Activated naive CD4-positive, alpha-beta T cell treated with anti-CD3 and anti-CD28 coated beads for 36 hours (primary cell): Measurements from ENCODE around the gene ENO1. TPM values are rescaled to one million over a fixed set of nuclear protein-coding genes. Genes with fewer than 3 reads are reported as not detected.
"Not testable (repeated sequence)": the region's sequence is repeated elsewhere in the genome, so short reads cannot be mapped to it uniquely, and the experiment has no call there.

Experiments used
- CTCF ChIA-PET: fragments of 350-600 bp; sonication (Branson Sonifier 250); formaldehyde crosslinking; loops from one replicate; lab custom pipeline; 2021; ENCODE audit warnings: antibody characterized with exemption; lab: Charles Lee
- DNase-seq: peaks from one replicate; pipeline ENCODE4 v3.0.0-alpha.2; 2020
- H3K27ac Mint-ChIP-seq: one replicate; pipeline ENCODE4 v1.8.0; 2021; ENCODE audit warnings: mild to moderate bottlenecking, mixed read lengths
- H3K27me3 Mint-ChIP-seq: one replicate; pipeline ENCODE4 v1.8.0; 2021; ENCODE audit warnings: low read depth, mixed read lengths
- H3K36me3 Mint-ChIP-seq: one replicate; pipeline ENCODE4 v1.8.0; 2021; ENCODE audit warnings: low read depth, mixed read lengths
- H3K4me1 Mint-ChIP-seq: one replicate; pipeline ENCODE4 v1.8.0; 2021; ENCODE audit warnings: low read depth, mixed read lengths
- H3K4me3 Mint-ChIP-seq: one replicate; pipeline ENCODE4 v1.8.0; 2021; ENCODE audit warnings: mild to moderate bottlenecking, moderate library complexity, mixed read lengths
- H3K9me3 Mint-ChIP-seq: one replicate; pipeline ENCODE4 v1.8.0; 2021; ENCODE audit warnings: mixed read lengths
- intact Hi-C: fragments of 100-400 bp; cut with micrococcal nuclease; formaldehyde crosslinking; loops from one replicate; pipeline ENCODE4 v1.15.1; 2023
- total RNA-seq, 2 experiments: library from RNA; stranded (reverse); gene quantifications; one replicate each; pipeline ENCODE4 v1.2.3, GENCODE V29; 2021

The ENO1 gene
- total RNA-seq, 2 experiments from 2014 or later, result 2,952 to 3,004 TPM

DNA sequence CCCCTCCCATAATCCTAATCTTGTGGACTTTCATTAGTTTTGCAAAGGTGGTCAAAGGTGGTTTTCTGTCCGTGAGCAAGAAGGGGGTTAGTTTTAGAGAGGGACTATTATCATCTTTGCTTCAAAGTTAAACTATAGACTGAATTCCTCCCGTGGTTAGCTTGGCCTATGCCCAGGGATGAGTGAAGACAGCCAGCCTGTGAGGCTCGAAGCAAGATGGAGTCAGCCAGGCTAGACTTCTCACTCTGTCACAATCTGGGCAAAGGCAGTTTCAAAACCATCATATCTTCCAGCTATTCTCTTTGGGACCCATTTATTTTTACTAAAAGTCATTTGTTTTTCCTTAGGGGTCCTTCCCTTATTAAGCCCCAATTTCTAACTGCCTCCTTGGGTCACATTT lies 12.9 kb upstream of the ENO1 start:
- H3K4me1 Mint-ChIP-seq, result peaks cover 7% of the 10 kb centered on the region
- CTCF ChIA-PET, result interaction anchor here (0.6 to 1.6 kb wide), 3 partner anchors 9 to 13 kb away, joined by 3 to 4 read pairs (median 3); partner anchors contain the start of gene ENO1
- no peak overlapping the region for H3K4me3 Mint-ChIP-seq
- H3K36me3 Mint-ChIP-seq, result no peaks in the 10 kb centered on the region
- no peaks in the 10 kb centered on the region for H3K27me3 Mint-ChIP-seq
- H3K9me3 Mint-ChIP-seq, result no peaks in the 10 kb centered on the region
- no peak for DNase-seq
- H3K27ac Mint-ChIP-seq, result no peak overlapping the region
- intact Hi-C loops, result no loop called here

DNA sequence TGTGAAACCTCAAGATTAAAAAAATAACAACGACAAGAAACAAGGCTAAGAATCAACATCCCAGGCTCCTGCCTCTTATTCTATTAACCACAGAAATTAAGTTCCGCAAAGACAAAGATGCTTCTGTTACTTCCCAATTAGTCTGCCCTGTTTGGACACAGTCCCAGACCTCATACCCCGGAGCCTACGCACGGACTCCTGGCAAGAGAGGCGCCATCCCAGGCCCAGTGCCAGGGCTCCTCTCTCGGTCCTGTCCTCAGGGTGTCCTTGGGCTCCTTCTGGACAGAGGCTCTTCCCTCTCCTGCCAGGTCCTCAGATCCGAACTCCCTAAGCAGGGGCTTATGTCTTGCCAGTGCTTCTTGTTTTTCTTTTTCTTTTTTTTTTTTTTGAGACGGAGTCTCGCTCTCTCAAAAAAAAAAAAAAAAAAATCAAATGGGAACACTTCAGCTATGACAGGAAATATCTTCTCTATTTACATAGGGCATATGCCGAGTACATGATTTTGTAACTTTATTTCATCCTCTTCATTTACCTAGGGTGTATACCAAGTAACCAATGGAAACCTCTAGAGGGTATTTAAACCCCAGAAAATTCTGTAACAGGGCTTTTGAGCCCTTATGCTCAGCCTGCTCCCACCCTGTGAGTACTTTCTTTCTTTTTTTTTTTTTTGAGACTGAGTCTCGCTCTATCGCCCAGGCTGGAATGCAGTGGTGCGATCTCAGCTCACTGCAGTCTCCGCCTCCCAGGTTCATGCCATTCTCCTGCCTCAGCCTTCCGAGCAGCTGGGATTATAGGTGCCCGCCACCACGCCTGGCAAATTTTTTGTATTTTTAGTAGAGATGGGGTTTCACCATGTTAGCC lies 11.7 kb upstream of the ENO1 start:
- Mint-ChIP-seq H3K4me1 (peaks cover 7% of the 10 kb centered on the region), H3K27ac (no peak overlapping the region), H3K36me3 (no peaks in the 10 kb centered on the region), H3K27me3 (no peaks in the 10 kb centered on the region), H3K4me3 (no peak overlapping the region), H3K9me3 (no peaks in the 10 kb centered on the region)
- no peak for DNase-seq
- CTCF ChIA-PET, result no interaction called here
- intact Hi-C loops, result no loop called here

DNA sequence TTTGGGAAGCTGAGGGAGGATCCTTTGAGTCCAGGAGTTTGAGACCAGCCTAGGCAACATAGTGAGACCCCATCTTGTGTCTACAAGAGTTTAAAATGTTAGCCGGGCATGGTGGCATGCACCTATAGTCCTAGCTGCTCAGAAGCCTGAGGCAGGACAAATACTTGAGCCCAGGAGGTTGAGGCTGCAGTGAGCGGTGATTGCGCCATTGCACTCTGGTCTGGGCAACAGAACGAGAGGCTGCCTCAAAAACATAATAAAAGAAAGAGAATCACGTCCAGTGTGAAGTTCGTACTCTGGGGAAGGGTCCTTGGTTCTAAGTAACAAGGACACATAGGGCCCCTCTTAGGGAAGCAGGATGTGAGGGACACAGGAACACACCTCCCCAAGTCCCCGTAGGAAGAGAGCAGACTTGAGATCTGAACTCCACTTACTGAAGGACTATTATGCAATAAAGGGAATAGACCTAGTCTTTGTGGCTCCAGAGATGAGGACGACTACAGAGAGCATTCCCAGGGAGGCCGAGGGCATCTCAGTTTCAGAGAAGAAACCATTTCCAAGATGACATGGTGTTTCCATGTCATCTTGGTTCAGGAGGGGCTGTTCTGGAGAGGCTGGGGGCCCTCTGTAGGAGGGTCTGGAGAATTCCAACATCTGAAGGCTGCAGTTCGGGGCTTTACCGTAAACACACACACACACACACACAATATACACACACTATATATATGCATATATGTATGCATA lies 10.8 kb upstream of the ENO1 start:
- peaks cover 5% of the 10 kb centered on the region for H3K4me1 Mint-ChIP-seq
- H3K9me3 Mint-ChIP-seq, result no peaks in the 10 kb centered on the region
- no peaks in the 10 kb centered on the region for H3K27me3 Mint-ChIP-seq
- CTCF ChIA-PET, result no interaction called here
- intact Hi-C loops, result no loop called here
- H3K4me3 Mint-ChIP-seq, result no peak overlapping the region
- DNase-seq, result no peak
- no peaks in the 10 kb centered on the region for H3K36me3 Mint-ChIP-seq
- no peak overlapping the region for H3K27ac Mint-ChIP-seq

DNA sequence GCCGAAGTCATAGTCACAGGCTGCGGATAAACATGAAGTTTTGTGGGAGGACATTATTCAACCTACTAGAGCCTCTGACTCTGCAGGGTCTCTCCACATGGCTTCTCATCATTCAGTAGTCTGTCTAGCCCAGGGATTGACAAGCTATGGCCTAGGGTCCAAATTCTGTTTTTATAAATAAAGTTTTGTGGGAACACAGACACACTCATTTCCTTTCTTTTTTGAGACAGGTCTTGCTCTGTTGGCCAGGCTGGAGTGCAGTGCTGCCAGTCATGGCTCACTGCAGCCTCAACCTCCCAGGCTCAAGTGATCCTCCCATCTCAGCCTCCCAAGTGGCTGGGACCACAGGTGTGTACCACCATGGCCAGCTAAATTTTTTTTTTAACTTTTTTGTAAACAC lies 8.1 kb upstream of the ENO1 start:
- H3K36me3 Mint-ChIP-seq, result no peaks in the 10 kb centered on the region

DNA sequence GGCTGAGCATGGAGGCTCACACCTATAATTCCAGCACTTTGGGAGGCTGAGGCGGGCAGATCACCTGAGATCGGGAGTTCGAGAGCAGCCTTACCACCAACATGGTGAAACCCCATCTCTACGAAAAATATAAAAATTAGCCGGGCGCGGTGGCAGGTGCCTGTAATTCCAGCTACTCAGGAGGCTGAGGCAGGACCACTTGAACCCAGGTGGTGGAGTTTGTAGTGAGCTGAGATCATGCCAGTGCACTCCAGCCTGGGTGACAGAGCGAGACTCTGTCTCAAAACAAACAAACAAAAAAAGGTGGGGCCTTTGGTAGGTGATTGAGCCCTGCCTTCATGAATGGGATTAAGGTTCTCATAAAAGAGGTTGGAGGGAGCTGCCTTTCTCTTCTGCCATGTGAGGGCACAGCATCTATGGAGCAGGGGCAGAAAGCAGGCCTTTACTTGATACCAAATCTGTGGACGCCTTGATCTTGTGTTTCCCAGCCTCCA lies 7.6 kb upstream of the ENO1 start:
- intact Hi-C loops, CTCF ChIA-PET, H3K27ac Mint-ChIP-seq, H3K4me3 Mint-ChIP-seq, H3K36me3 Mint-ChIP-seq, H3K4me1 Mint-ChIP-seq, DNase-seq, H3K9me3 Mint-ChIP-seq, H3K27me3 Mint-ChIP-seq: not testable (repeated sequence)

More for the DNA sequence above, 8.1 kb upstream of the ENO1 start:
- Mint-ChIP-seq H3K4me1 (no peaks in the 10 kb centered on the region), H3K9me3 (no peaks in the 10 kb centered on the region), H3K4me3 (no peak overlapping the region), H3K27me3 (no peaks in the 10 kb centered on the region), H3K27ac (no peak overlapping the region)
- CTCF ChIA-PET, result no interaction called here
- intact Hi-C loops, result no loop called here
- DNase-seq, result no peak

DNA sequence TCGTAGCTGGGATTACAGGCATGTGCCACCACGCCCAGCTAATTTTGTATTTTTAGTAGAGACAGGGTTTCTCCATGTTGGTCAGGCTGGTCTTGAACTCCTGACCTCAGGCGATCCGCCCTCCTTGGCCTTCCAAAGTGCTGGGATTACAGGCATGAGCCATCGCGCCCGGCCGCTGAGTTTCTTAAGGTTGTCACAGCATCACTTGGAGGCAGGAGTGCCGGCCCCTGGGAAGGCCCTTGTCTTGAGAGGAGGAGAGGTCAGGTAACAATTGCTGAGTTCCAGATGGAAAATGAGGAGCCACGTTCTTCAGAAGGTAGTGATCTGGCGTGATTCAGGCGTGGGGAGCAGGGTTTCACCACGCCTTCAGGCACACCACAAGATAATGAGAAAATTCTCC lies 5.6 kb upstream of the ENO1 start:
- peaks cover 12% of the 10 kb centered on the region for H3K4me1 Mint-ChIP-seq
- DNase-seq, H3K27ac Mint-ChIP-seq, intact Hi-C loops, H3K36me3 Mint-ChIP-seq, H3K27me3 Mint-ChIP-seq, H3K4me3 Mint-ChIP-seq, H3K9me3 Mint-ChIP-seq: not testable (repeated sequence)
- CTCF ChIA-PET, result interaction anchor here (0.9 kb wide), 1 partner anchor 34 kb away, joined by 3 read pairs; no protein-coding TSS in a partner anchor

DNA sequence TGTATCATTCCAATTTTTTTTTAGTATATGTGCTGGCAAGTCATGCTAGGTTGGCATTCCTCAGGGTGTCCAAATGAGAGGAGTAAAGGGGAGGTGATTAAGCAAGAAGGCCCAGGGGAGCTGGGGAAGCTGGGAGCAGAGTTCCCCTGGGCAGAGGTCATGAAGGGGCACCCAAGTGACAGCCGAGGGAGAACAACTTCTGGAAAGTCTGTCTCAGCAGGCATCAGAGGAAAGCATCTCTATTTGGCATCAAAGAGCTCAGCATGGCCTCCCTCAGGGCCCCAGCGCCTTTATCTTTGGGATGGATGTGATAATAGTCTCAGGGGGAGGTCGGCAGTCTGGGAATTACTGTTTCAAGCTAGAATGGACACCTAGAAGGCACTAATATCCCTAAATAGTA lies 5.0 kb upstream of the ENO1 start:
- CTCF ChIA-PET, result interaction anchor here (0.9 kb wide), 1 partner anchor 35 kb away, joined by 3 read pairs; no protein-coding TSS in a partner anchor
- intact Hi-C loops, result no loop called here
- Mint-ChIP-seq H3K9me3 (no peaks in the 10 kb centered on the region), H3K27ac (no peak overlapping the region), H3K36me3 (peaks cover 7% of the 10 kb centered on the region), H3K27me3 (no peaks in the 10 kb centered on the region), H3K4me1 (peaks cover 12% of the 10 kb centered on the region), H3K4me3 (no peak overlapping the region)
- DNase-seq, result no peak

DNA sequence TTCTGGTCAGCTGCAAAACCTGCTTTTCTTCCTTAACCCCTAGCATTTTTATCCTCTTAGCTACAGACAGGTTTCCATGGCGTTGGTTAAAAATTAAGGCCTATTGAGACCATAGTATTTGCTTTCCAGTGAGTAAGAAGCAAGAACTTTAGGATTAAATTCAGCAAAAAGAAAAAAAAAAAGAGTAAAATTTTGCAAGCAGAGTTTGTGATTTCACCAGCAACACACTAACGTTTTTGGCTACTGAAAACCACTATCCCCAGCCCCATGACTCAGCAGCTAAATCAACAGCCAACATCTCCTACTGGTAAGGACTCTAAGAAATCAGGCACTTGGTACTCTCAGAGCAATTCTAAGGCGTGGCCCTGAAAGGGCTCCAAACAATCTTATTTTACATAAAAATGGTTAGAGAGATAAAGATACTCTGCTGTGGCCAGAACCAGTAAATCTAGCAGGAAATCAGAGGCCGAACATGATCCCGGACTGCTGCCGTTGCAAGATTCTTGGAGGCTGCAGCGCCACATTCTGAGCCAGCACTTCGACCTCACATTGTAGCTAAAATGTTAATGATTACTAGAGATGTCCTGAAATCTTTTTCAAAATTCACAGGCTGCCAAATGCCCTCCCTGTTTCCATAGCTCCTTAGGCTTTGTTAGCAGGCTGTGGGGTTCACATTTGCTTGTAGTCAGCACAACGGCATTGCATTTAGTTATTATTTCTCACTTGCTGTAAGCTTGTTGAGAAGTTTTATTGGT lies 1.6 kb upstream of the ENO1 start:
- H3K27me3 Mint-ChIP-seq, result no peaks in the 10 kb centered on the region
- H3K4me3 Mint-ChIP-seq, result peak overlapping the region; percentile 85
- no peaks in the 10 kb centered on the region for H3K9me3 Mint-ChIP-seq
- DNase-seq, result peak; percentile 72
- H3K36me3 Mint-ChIP-seq, result peaks cover 38% of the 10 kb centered on the region
- intact Hi-C loops, result loop anchor here (2.0 to 10.0 kb wide), 5 partner anchors 21 to 775 kb away; partner anchors contain the start of gene PIK3CD
- H3K27ac Mint-ChIP-seq, result peak overlapping the region; percentile 99
- CTCF ChIA-PET, result interaction anchor here (0.6 to 2.4 kb wide), 10 partner anchors 12 to 125 kb away, joined by 3 to 10 read pairs (median 3); no protein-coding TSS in a partner anchor
- H3K4me1 Mint-ChIP-seq, result peaks cover 17% of the 10 kb centered on the region

DNA sequence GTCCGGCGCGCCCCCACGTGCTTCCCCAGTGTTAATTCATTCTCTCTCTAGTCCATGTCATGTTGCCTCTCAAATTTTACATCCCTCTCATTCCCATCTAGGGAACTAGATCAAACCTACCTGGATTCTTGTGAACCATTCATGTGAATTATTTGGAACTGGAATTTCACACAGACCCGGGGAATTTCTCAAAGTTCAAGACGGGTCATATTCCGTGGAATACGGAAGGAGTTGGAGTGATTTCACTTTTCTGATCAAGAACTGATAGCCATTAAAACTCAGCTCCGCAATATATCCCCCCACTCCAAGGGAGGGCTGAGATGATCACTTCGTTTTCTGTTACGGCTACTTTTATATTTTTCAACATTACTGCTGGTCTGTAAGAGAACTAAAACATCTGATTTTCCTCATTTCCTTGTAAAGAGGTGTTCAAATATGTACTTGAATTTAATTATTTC lies 1.0 kb upstream of the ENO1 start:
- Mint-ChIP-seq H3K27me3 (no peaks in the 10 kb centered on the region), H3K9me3 (no peaks in the 10 kb centered on the region), H3K4me1 (peaks cover 23% of the 10 kb centered on the region), H3K27ac (peak overlapping the region; percentile 99), H3K36me3 (peaks cover 44% of the 10 kb centered on the region), H3K4me3 (peak overlapping the region; percentile 85)
- CTCF ChIA-PET, result interaction anchor here (0.6 to 2.4 kb wide), 5 partner anchors 12 to 108 kb away, joined by 3 to 10 read pairs (median 3); no protein-coding TSS in a partner anchor
- intact Hi-C loops, result loop anchor here (2.0 to 10.0 kb wide), 5 partner anchors 21 to 775 kb away; partner anchors contain the start of gene PIK3CD
- DNase-seq, result no peak

DNA sequence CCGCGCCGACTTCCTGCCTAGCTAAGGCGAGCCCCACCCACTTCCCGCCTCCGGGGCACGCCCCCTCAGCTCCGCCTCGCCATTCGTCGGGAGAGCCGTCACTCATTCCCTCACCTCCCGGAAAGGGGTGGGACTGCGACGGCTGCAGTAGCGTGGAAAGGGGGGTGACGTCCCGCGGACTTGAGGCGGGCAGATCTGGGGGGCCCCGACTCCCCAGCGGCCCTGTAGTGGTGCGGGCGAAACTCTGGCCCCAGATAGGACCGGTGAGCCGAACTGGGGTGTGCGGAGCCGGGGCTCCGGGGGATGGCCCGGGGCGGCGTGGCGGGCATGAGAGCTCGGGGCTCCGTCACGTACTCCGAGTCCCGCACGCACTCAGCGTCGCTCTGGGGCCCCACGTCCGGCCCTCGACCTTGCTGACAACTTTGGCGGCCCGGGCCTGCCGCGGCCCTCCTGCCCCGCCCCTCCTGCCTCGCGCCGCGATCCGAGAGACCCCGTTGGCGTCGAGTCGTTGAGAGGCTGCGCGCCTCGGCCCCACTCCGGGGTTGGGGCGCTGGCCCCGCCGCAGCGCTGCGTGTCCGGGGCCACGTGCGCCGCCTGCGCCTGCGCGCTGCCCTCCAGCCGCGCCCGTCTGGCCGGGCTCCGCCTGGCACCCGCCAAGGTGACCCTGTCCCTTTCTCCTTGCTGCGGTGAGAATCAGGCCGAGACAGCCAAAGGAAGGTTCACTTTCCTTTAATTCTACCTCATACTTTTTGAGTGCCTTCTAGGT lies 395 bp upstream of the ENO1 start:
- peaks cover 27% of the 10 kb centered on the region for H3K4me1 Mint-ChIP-seq
- H3K27me3 Mint-ChIP-seq, result no peaks in the 10 kb centered on the region
- intact Hi-C loops, result loop anchor here (1.0 to 10.0 kb wide), 9 partner anchors 12 to 776 kb away; partner anchors contain the start of genes GPR157 and PIK3CD
- CTCF ChIA-PET, result interaction anchor here (0.7 to 2.4 kb wide), 3 partner anchors 12 to 232 kb away, joined by 3 to 10 read pairs (median 3); no protein-coding TSS in a partner anchor
- peak; percentile 99 for DNase-seq
- peak overlapping the region; percentile 97 for H3K4me3 Mint-ChIP-seq
- no peaks in the 10 kb centered on the region for H3K9me3 Mint-ChIP-seq
- peak overlapping the region; percentile 99 for H3K27ac Mint-ChIP-seq
- peaks cover 50% of the 10 kb centered on the region for H3K36me3 Mint-ChIP-seq

DNA sequence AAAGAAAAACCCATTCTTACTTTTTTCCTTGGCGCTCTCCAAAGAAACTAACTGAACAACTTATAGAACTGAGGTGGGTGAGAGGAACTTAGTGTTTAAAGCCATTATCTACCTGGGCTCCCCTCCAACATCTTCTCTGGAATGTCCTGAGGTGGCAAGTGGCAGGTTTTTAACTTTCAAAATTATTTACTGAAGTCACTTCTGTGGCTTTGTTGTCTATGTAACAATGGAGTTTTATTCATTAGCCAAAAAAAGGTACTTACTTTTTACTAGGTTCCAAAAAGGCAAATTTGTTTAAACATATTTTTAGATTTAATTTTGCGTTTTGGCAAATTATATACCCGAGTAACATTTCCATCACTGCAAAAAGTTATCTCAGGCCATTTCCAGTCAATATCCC lies 2.4 kb downstream of the ENO1 start:
- Mint-ChIP-seq H3K4me1 (peaks cover 55% of the 10 kb centered on the region), H3K27me3 (no peaks in the 10 kb centered on the region), H3K4me3 (peak overlapping the region; percentile 97), H3K27ac (peak overlapping the region; percentile 99), H3K9me3 (no peaks in the 10 kb centered on the region), H3K36me3 (peaks cover 78% of the 10 kb centered on the region)
- DNase-seq, result no peak
- intact Hi-C loops, result loop anchor here (5.0 to 10.0 kb wide), 3 partner anchors 454 to 779 kb away; partner anchors contain the start of gene PIK3CD
- CTCF ChIA-PET, result interaction anchor here (1.0 kb wide), 1 partner anchor 9 kb away, joined by 5 read pairs; no protein-coding TSS in a partner anchor
